ENCODE results near the gene KRT6A.

GRCh38 chr12:52495389-52495788 lies 2.3 kb upstream of the KRT6A start:
- TF ChIP-seq, protein P1, sequence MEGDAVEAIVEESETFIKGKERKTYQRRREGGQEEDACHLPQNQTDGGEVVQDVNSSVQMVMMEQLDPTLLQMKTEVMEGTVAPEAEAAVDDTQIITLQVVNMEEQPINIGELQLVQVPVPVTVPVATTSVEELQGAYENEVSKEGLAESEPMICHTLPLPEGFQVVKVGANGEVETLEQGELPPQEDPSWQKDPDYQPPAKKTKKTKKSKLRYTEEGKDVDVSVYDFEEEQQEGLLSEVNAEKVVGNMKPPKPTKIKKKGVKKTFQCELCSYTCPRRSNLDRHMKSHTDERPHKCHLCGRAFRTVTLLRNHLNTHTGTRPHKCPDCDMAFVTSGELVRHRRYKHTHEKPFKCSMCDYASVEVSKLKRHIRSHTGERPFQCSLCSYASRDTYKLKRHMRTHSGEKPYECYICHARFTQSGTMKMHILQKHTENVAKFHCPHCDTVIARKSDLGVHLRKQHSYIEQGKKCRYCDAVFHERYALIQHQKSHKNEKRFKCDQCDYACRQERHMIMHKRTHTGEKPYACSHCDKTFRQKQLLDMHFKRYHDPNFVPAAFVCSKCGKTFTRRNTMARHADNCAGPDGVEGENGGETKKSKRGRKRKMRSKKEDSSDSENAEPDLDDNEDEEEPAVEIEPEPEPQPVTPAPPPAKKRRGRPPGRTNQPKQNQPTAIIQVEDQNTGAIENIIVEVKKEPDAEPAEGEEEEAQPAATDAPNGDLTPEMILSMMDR (IDR thresholded peaks at IDR 0.05), result no peak
- TF ChIP-seq POLR2A (IDR thresholded peaks at IDR 0.05), result no peak
